Measurements from ENCODE around the gene ZBTB20. TPM values are rescaled to one million over a fixed set of nuclear protein-coding genes. Genes with fewer than 3 reads are reported as not detected.
A peak's percentile ranks its signal among the peaks of the same experiment; 100 is the strongest.
"Not testable (repeated sequence)": the region's sequence is repeated elsewhere in the genome, so short reads cannot be mapped to it uniquely, and the experiment has no call there.

ZBTB20 gene
- total RNA-seq, 1 donor from 2014 or later = 19.1 TPM

DNA sequence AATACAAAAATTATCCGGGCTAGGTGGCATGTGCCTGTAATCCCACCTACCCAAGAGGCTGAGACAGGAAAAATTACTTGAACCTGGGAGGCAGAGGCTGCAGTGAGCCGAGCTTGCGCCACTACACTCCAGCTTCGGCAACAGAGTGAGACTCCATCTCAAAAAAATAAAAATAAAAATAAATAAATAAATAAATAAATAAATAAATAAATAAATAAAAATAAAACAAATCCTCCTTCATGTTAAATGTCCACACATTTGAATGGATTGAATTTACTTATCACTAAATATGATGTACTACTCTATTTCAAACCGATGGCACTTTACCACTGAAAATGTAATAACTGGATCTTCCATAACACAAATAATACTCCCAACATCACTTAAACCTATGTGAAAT is 36.3 kb downstream of the ZBTB20 start:
- peaks cover 2% of the 10 kb centered on the region for H3K4me1 Mint-ChIP-seq (ENCODE audit: unreplicated experiment)
- H3K27ac Mint-ChIP-seq (ENCODE audit: unreplicated experiment) = no peak overlapping the region
- no peak for DNase-seq (ENCODE audit: extremely low spot score, unreplicated experiment)
- peaks cover 7% of the 10 kb centered on the region for H3K36me3 Mint-ChIP-seq (ENCODE audit: unreplicated experiment)
- H3K27me3 Mint-ChIP-seq (ENCODE audit: unreplicated experiment) = no peaks in the 10 kb centered on the region
- TF ChIP-seq, protein P1, sequence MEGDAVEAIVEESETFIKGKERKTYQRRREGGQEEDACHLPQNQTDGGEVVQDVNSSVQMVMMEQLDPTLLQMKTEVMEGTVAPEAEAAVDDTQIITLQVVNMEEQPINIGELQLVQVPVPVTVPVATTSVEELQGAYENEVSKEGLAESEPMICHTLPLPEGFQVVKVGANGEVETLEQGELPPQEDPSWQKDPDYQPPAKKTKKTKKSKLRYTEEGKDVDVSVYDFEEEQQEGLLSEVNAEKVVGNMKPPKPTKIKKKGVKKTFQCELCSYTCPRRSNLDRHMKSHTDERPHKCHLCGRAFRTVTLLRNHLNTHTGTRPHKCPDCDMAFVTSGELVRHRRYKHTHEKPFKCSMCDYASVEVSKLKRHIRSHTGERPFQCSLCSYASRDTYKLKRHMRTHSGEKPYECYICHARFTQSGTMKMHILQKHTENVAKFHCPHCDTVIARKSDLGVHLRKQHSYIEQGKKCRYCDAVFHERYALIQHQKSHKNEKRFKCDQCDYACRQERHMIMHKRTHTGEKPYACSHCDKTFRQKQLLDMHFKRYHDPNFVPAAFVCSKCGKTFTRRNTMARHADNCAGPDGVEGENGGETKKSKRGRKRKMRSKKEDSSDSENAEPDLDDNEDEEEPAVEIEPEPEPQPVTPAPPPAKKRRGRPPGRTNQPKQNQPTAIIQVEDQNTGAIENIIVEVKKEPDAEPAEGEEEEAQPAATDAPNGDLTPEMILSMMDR (IDR thresholded peaks at IDR 0.05) = no peak
- no peaks in the 10 kb centered on the region for H3K9me3 Mint-ChIP-seq (ENCODE audit: unreplicated experiment)
- H3K4me3 Mint-ChIP-seq (ENCODE audit: unreplicated experiment) = no peak overlapping the region

DNA sequence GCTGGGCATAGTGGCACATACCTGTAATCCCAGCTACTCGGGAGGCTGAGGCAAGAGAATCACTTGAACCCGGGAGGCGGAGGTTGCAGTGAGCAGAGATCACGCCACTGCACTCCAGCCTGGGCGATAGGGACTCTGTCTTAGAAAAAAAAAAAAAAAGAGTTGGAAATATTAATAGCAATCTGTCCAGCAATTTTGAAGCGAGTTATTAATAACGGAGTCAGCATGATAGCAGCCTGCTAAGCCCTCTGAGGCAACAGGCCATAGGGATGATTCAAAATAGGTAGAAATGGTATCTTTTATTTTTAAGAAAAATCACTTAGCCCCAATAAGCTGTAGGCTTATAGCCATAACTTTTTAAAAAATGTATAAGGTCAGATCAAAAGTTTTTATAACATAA is 37.0 kb downstream of the ZBTB20 start:
- H3K4me3 Mint-ChIP-seq (ENCODE audit: unreplicated experiment); H3K27me3 Mint-ChIP-seq (ENCODE audit: unreplicated experiment); H3K4me1 Mint-ChIP-seq (ENCODE audit: unreplicated experiment); H3K9me3 Mint-ChIP-seq (ENCODE audit: unreplicated experiment); H3K27ac Mint-ChIP-seq (ENCODE audit: unreplicated experiment); DNase-seq (ENCODE audit: extremely low spot score, unreplicated experiment); H3K36me3 Mint-ChIP-seq (ENCODE audit: unreplicated experiment): not testable (repeated sequence)

DNA sequence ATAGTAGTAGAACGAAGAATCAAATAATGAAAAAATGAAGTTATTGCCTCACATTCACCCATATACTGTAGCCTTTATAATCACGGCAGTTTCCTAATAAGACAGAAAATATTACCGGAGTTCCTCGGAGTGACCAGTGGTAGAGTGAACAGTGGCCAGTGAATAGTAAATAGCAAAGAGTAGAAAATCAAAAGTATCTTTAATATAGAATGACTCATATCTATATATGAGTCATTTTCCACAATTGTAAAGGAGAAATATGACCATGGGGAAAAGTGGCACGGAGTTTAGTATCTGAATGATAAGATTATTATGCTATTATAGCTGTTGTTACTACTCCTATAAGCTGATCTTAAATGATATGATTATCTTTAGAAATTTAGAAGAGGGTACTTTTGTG is 38.5 kb downstream of the ZBTB20 start:
- Mint-ChIP-seq H3K36me3 (ENCODE audit: unreplicated experiment) (peaks cover 11% of the 10 kb centered on the region), H3K4me1 (ENCODE audit: unreplicated experiment) (no peaks in the 10 kb centered on the region), H3K9me3 (ENCODE audit: unreplicated experiment) (no peaks in the 10 kb centered on the region), H3K27me3 (ENCODE audit: unreplicated experiment) (no peaks in the 10 kb centered on the region), H3K27ac (ENCODE audit: unreplicated experiment) (no peak overlapping the region), H3K4me3 (ENCODE audit: unreplicated experiment) (no peak overlapping the region)
- DNase-seq (ENCODE audit: extremely low spot score, unreplicated experiment) = no peak
- TF ChIP-seq, protein P1 (IDR thresholded peaks at IDR 0.05) = no peak

DNA sequence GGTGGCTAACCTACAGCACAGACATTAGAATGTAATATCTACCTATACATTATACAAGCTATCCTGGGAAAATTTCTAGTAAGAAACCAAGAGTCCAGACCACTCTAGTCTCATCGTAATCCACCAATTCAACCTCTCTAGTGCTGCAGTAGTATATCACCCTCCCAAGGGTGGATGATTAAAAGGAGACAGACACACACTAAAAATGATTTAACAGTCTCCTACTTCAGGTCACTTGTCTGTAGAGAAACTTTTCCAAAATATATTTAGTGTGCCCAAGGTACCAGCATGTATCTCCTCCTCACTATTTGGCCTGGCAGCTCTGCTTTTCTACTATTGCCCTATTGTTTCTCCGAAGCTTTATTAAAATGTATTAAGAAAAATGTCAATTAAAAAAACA is 45.0 kb downstream of the ZBTB20 start:
- H3K36me3 Mint-ChIP-seq (ENCODE audit: unreplicated experiment) = peaks cover 4% of the 10 kb centered on the region
- TF ChIP-seq, protein P1 (IDR thresholded peaks at IDR 0.05) = no peak
- peaks cover 20% of the 10 kb centered on the region for H3K4me1 Mint-ChIP-seq (ENCODE audit: unreplicated experiment)
- no peak overlapping the region for H3K4me3 Mint-ChIP-seq (ENCODE audit: unreplicated experiment)
- H3K27ac Mint-ChIP-seq (ENCODE audit: unreplicated experiment) = no peak overlapping the region
- no peaks in the 10 kb centered on the region for H3K9me3 Mint-ChIP-seq (ENCODE audit: unreplicated experiment)
- DNase-seq (ENCODE audit: extremely low spot score, unreplicated experiment) = no peak
- H3K27me3 Mint-ChIP-seq (ENCODE audit: unreplicated experiment) = no peaks in the 10 kb centered on the region

DNA sequence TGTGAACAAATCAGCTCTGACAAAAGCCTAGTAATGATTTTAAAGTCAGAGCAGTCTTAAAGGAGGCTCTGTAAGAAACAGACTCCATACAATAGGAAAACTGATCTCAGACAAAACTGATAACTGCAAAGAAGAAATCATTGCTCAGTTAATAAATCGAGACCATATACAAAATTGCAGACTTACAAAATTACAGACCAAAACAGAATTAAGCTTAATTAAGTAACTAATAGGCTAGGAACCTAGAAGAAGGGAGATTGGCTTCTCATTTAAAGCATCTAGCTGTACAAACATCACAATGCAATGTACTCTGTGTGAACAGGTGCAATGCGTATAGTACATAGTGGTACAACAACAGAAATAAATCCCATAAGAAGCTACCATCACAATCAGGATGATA is 46.3 kb downstream of the ZBTB20 start:
- Mint-ChIP-seq H3K36me3 (ENCODE audit: unreplicated experiment) (peaks cover 4% of the 10 kb centered on the region), H3K27ac (ENCODE audit: unreplicated experiment) (no peak overlapping the region), H3K4me3 (ENCODE audit: unreplicated experiment) (peak overlapping the region; percentile 71), H3K9me3 (ENCODE audit: unreplicated experiment) (no peaks in the 10 kb centered on the region), H3K27me3 (ENCODE audit: unreplicated experiment) (no peaks in the 10 kb centered on the region), H3K4me1 (ENCODE audit: unreplicated experiment) (peaks cover 20% of the 10 kb centered on the region)
- DNase-seq (ENCODE audit: extremely low spot score, unreplicated experiment) = no peak
- TF ChIP-seq, protein P1 (IDR thresholded peaks at IDR 0.05) = no peak

DNA sequence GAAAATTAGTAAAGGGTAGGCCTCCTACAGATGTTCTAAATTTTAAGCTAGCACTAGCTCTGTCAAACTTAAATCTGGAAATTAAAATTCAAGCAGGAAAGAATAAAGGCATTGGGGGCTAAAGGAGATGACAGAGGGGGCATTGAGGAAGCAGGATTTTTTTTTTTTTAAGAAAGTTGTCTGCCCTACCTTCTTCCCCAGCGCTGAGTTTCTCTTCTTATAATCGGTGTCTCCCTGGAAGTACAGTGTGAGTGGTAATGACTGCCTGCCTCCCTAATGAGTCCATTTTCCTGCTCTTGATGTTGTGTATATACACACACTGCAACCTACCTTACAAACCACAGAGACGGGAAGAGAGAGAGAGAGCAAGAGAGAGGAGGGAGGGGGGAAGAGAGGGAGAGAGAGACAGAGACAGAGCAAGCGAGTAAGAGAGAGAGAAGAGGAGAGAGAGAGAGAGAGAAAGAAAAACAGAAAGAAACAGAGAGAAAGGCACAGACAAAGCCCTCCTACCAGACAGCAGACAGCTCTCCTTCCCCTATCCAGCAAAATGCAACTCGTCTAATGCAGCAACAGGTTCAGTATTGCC is 47.0 kb downstream of the ZBTB20 start:
- Mint-ChIP-seq H3K27me3 (ENCODE audit: unreplicated experiment) (no peaks in the 10 kb centered on the region), H3K36me3 (ENCODE audit: unreplicated experiment) (peaks cover 4% of the 10 kb centered on the region), H3K4me3 (ENCODE audit: unreplicated experiment) (peak overlapping the region; percentile 71), H3K27ac (ENCODE audit: unreplicated experiment) (peak overlapping the region; percentile 87), H3K4me1 (ENCODE audit: unreplicated experiment) (peaks cover 20% of the 10 kb centered on the region), H3K9me3 (ENCODE audit: unreplicated experiment) (no peaks in the 10 kb centered on the region)
- DNase-seq (ENCODE audit: extremely low spot score, unreplicated experiment) = no peak
- TF ChIP-seq, protein P1 (IDR thresholded peaks at IDR 0.05) = no peak
